ENCODE measurements around the gene TMEM131L.

Gene TMEM131L

DNA sequence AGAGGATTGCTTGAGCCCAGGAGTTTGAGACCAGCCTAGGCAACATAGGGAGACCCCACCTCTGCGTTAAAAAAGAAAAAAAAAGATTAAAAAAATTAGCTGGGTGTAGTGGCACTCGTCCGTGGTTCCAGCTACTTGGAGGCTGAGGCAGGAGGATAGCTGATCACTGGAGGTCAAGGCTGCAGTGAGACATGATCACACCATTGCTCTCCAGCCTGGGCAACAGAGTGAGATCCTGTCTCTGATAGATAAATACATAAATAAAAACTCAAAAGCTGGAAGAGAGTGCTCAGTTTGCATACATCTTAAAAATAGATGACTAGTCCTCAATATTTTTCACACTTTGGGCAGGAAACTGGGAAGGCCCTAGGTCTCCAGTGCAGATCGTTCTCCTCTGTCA, 54.1 kb downstream of the TMEM131L start:
- H3K4me1 ChIP-seq = peaks cover 70 to 98% (median 92%) of the 10 kb centered on the region in 10 experiments
- peak overlapping the region; percentile 80 to 94 (median 87) for H3K4me2 ChIP-seq
- no peaks in the 10 kb centered on the region for H3K9me3 ChIP-seq (replicated peaks in 1 of 11)
- peaks cover 6 to 65% (median 37%) of the 10 kb centered on the region in 11 experiments; a peak in 21 of 22 replicates for H3K36me3 ChIP-seq
- H3K4me3 ChIP-seq = peak overlapping the region in 5 of 10 experiments; percentile 12 to 46 (median 25); a peak in 4 of 20 replicates
- H3K27ac ChIP-seq = peak overlapping the region in 10 of 11 experiments; percentile 19 to 80 (median 73); a peak in 19 of 22 replicates
- H4K20me1 ChIP-seq = peaks cover 17 to 100% (median 74%) of the 10 kb centered on the region in 11 experiments; a peak in 20 of 22 replicates
- H3K27me3 ChIP-seq = no peaks in the 10 kb centered on the region
- no peak for TF ChIP-seq Cebpa-rat (IDR thresholded peaks at IDR 0.05)
- H3K9ac ChIP-seq = peak overlapping the region in 10 of 11 experiments; percentile 19 to 65 (median 58); a peak in 18 of 22 replicates

DNA sequence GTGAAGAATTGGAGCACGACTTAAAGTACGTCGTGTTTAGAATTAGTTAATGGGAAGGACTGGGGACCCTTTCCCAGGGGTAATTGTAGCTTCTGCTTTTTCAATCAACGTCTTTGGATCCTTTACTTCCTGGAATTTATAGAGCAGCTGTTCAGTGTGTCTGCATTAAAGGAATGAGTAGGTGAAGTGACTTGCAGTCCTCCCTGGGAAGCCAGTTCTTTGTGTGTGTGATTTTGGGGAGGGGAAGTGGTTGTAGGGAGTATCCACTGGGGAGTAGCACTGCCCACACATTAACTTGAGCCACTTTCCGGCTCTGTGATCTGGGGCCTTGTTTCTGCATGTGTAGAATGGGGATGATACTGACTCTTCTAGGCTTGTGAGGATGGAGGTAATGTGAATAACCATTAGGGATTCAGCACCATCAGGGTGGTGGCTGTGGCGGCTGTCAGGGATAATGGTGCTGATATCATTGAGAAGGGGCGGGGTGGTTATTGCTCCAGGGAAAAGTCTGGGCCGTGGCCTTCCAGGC, 54.7 kb downstream of the TMEM131L start:
- peaks cover 6 to 65% (median 37%) of the 10 kb centered on the region in 11 experiments; a peak in 21 of 22 replicates for H3K36me3 ChIP-seq
- peaks cover 17 to 100% (median 80%) of the 10 kb centered on the region in 11 experiments; a peak in 20 of 22 replicates for H4K20me1 ChIP-seq
- peak overlapping the region in 9 of 10 experiments; percentile 11 to 46 (median 36); a peak in 13 of 20 replicates for H3K4me3 ChIP-seq
- no peaks in the 10 kb centered on the region for H3K27me3 ChIP-seq
- peaks cover 76 to 100% (median 98%) of the 10 kb centered on the region in 10 experiments for H3K4me1 ChIP-seq
- H3K27ac ChIP-seq = peak overlapping the region in 10 of 11 experiments; percentile 47 to 80 (median 73); a peak in 20 of 22 replicates
- peak overlapping the region in 10 of 11 experiments; percentile 19 to 65 (median 58); a peak in 19 of 22 replicates for H3K9ac ChIP-seq
- no peak for TF ChIP-seq Cebpa-rat (IDR thresholded peaks at IDR 0.05)
- peak overlapping the region; percentile 80 to 94 (median 87) for H3K4me2 ChIP-seq
- no peaks in the 10 kb centered on the region for H3K9me3 ChIP-seq (replicated peaks in 1 of 11)

DNA sequence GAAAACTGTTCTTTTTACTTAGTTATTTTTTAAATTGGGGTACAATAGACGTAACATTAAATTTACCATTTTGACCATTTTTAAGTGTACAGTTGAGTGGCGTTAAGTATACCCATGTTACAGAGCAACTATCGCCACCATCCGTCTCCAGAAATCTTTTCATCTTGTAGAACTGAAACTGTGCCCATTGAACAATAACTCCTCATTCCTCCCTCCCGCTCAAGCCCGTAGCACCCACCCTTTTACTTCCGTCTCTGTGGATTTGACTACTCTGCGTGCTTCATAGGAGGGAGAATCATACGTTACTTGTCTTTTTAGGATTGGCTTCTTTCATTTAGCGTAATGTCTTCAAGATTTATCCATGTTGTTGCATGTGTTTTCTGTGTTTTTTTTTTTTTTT, 55.3 kb downstream of the TMEM131L start:
- peak overlapping the region; percentile 11 to 46 (median 35); a peak in 14 of 20 replicates for H3K4me3 ChIP-seq

DNA sequence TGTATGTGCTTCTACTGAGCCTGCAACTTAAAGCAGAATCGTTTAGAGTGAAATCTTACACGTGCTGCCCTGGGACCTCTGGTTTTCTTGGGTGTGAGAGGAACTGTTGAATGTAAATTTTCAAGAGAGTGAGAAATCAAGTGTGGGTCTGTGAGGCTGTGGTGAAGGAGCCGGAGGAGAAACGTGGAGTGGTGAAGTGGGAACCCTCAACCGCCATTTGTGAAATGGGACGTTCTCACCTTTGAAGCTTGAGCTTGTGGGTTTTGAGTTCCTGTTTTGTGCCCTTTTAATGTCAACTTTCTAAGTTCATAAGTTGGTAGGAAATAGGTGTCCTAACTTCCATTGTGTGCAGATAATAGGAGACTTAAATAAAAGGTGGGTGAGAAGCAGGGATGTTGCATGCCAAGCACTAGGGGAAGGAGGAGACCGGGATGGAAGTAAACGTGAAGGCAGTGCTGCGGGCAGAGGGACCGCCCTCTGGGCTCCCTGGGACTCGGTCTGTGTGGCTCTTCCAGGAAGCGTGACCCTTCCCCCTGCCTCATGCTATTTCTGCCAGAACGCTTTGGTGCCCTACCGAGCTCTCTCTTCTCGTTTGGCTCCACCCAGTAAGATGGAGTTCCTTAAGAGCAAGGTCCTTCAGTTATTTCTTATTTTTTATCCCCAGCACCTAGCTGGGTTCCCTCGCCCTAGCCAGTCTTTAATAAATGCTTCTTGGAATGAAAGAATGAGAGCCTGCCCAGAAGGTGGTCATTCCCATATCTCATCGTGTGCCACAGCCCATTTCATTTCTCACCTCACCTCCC, 56.0 kb downstream of the TMEM131L start:
- peak overlapping the region; percentile 11 to 46 (median 35); a peak in 15 of 20 replicates for H3K4me3 ChIP-seq

More for the DNA sequence above, 55.3 kb downstream of the TMEM131L start:
- H3K4me1 ChIP-seq = peaks cover 82 to 100% (median 100%) of the 10 kb centered on the region in 10 experiments
- H3K9me3 ChIP-seq (replicated peaks in 1 of 11) = no peaks in the 10 kb centered on the region
- H3K36me3 ChIP-seq = peaks cover 1 to 64% (median 37%) of the 10 kb centered on the region in 11 experiments; a peak in 20 of 22 replicates
- H3K9ac ChIP-seq = peak overlapping the region in 9 of 11 experiments; percentile 25 to 65 (median 64); a peak in 18 of 22 replicates
- H3K4me2 ChIP-seq = peak overlapping the region; percentile 80 to 94 (median 87)
- peak overlapping the region in 10 of 11 experiments; percentile 47 to 80 (median 73); a peak in 20 of 22 replicates for H3K27ac ChIP-seq
- TF ChIP-seq Cebpa-rat (IDR thresholded peaks at IDR 0.05) = no peak
- H4K20me1 ChIP-seq = peaks cover 17 to 100% (median 82%) of the 10 kb centered on the region in 11 experiments; a peak in 20 of 22 replicates
- H3K27me3 ChIP-seq = no peaks in the 10 kb centered on the region

DNA sequence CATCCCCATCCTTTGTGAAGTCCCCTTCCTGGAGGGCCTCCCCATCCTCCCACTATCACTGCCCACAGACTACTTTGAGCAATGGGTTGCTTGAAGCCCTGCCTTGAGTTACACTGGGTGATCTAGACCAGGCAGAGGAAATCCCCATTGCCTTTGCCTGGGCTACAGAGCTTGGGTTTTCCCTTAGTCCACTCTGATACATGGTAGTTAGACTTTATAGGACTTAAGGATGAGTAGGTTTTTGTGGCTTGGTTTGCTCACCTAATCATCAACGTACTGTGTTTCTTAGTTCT, 56.6 kb downstream of the TMEM131L start:
- Histone ChIP-seq H3K27ac (peak overlapping the region in 10 of 11 experiments; percentile 39 to 80 (median 73); a peak in 20 of 22 replicates), H3K27me3 (no peaks in the 10 kb centered on the region), H4K20me1 (peaks cover 25 to 100% (median 82%) of the 10 kb centered on the region in 11 experiments; a peak in 20 of 22 replicates), H3K4me3 (peak overlapping the region; percentile 11 to 46 (median 35); a peak in 12 of 20 replicates), H3K4me2 (peak overlapping the region; percentile 80 to 94 (median 87)), H3K9ac (peak overlapping the region in 10 of 11 experiments; percentile 22 to 65 (median 63); a peak in 17 of 22 replicates), H3K36me3 (peaks cover 0 to 63% (median 24%) of the 10 kb centered on the region in 11 experiments; a peak in 14 of 22 replicates), H3K9me3 (replicated peaks in 1 of 11) (no peaks in the 10 kb centered on the region), H3K4me1 (peaks cover 95 to 100% (median 100%) of the 10 kb centered on the region in 10 experiments)
- no peak for TF ChIP-seq Cebpa-rat (IDR thresholded peaks at IDR 0.05)

More for the DNA sequence above, 56.0 kb downstream of the TMEM131L start:
- H3K36me3 ChIP-seq = peaks cover 0 to 63% (median 29%) of the 10 kb centered on the region in 11 experiments; a peak in 19 of 22 replicates
- peak overlapping the region in 10 of 11 experiments; percentile 47 to 80 (median 73); a peak in 20 of 22 replicates for H3K27ac ChIP-seq
- peaks cover 23 to 100% (median 82%) of the 10 kb centered on the region in 11 experiments; a peak in 20 of 22 replicates for H4K20me1 ChIP-seq
- H3K4me1 ChIP-seq = peaks cover 90 to 100% (median 100%) of the 10 kb centered on the region in 10 experiments
- no peaks in the 10 kb centered on the region for H3K9me3 ChIP-seq (replicated peaks in 1 of 11)
- peak overlapping the region in 10 of 11 experiments; percentile 22 to 65 (median 63); a peak in 18 of 22 replicates for H3K9ac ChIP-seq
- TF ChIP-seq Cebpa-rat (IDR thresholded peaks at IDR 0.05) = no peak; a peak in 1 of 22 replicates
- H3K4me2 ChIP-seq = peak overlapping the region; percentile 80 to 94 (median 87)
- no peaks in the 10 kb centered on the region for H3K27me3 ChIP-seq

DNA sequence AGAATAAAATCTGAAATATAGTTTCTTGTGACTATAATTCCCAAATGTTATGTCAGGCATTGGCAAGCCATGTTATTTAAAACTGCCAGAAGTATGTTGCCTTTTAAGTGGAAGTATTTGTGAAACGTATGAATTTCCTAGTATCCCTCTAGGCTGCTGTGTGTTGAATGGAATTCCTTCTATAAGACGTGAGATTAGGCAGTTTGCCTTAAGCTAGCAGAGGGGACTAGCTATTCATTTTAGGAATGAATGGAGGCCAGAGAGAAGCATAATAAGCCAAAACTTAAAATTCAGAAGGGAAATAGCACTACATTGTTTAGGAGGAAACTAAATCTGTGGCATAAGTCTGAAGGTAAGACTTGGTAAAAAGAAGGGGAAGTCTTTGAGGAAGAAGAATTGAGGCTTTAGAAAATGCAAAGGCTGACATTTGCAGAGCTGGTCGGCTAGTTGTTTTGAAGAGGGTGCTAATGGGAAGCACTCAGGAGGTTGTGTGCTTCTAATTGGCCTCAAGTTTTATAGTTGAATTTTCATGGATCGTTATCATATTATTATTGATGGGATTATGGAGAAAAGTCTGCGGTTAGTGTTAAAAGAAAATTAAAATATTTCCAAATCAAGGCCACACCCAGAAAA, 57.1 kb downstream of the TMEM131L start:
- Histone ChIP-seq H3K27me3 (no peaks in the 10 kb centered on the region), H3K9ac (peak overlapping the region in 5 of 11 experiments; percentile 2 to 65 (median 24); a peak in 7 of 22 replicates), H3K9me3 (replicated peaks in 1 of 11) (no peaks in the 10 kb centered on the region), H3K27ac (peak overlapping the region in 10 of 11 experiments; percentile 39 to 80 (median 73); a peak in 19 of 22 replicates), H3K4me1 (peaks cover 100% of the 10 kb centered on the region in 10 experiments), H3K4me3 (no peak overlapping the region; a peak in 1 of 20 replicates), H3K36me3 (peaks cover 0 to 62% (median 19%) of the 10 kb centered on the region in 11 experiments; a peak in 13 of 22 replicates), H3K4me2 (peak overlapping the region; percentile 80 to 94 (median 87)), H4K20me1 (peaks cover 25 to 100% (median 83%) of the 10 kb centered on the region in 11 experiments; a peak in 20 of 22 replicates)
- TF ChIP-seq Cebpa-rat (IDR thresholded peaks at IDR 0.05) = no peak

DNA sequence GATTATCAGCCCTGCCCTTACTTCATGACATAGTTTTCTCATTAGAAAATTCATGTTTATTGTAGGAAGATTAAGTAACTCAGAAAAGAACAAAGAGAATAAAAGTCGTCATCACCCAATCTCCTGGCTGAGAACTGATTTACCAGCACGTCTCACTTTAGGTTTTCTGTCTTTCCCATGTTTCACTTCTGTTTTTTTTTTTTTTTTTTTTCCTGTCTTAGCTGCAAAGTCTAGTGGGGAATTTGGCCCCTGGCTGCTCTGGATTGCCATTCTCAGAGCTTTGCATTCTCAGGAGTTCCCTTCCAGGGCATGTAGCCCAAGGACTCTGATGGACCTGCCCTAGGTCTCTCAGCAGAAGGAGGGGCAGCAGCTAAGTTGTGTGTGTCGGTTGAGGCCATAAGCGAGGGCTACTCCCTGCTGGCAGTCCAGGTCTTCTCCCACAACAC, 57.8 kb downstream of the TMEM131L start:
- TF ChIP-seq Cebpa-rat (IDR thresholded peaks at IDR 0.05) = no peak
- H4K20me1 ChIP-seq = peaks cover 25 to 100% (median 84%) of the 10 kb centered on the region in 11 experiments; a peak in 20 of 22 replicates
- H3K9me3 ChIP-seq (replicated peaks in 1 of 11) = no peaks in the 10 kb centered on the region
- H3K27me3 ChIP-seq = no peaks in the 10 kb centered on the region
- peak overlapping the region in 5 of 11 experiments; percentile 2 to 65 (median 17); a peak in 2 of 22 replicates for H3K9ac ChIP-seq
- H3K27ac ChIP-seq = peak overlapping the region in 9 of 11 experiments; percentile 33 to 80 (median 73); a peak in 16 of 22 replicates
- peaks cover 100% of the 10 kb centered on the region in 10 experiments for H3K4me1 ChIP-seq
- H3K4me3 ChIP-seq = no peak overlapping the region
- peaks cover 0 to 61% (median 18%) of the 10 kb centered on the region in 11 experiments; a peak in 11 of 22 replicates for H3K36me3 ChIP-seq
- H3K4me2 ChIP-seq = peak overlapping the region; percentile 80 to 94 (median 87)
